ENCODE data around the gene ZNF597. TPM values are rescaled to one million over a fixed set of nuclear protein-coding genes. Genes with fewer than 3 reads are reported as not detected.

Gene ZNF597
- total RNA-seq, 4 donors from 2014 or later: 1.3 to 5.2 (median 2.7) TPM

DNA sequence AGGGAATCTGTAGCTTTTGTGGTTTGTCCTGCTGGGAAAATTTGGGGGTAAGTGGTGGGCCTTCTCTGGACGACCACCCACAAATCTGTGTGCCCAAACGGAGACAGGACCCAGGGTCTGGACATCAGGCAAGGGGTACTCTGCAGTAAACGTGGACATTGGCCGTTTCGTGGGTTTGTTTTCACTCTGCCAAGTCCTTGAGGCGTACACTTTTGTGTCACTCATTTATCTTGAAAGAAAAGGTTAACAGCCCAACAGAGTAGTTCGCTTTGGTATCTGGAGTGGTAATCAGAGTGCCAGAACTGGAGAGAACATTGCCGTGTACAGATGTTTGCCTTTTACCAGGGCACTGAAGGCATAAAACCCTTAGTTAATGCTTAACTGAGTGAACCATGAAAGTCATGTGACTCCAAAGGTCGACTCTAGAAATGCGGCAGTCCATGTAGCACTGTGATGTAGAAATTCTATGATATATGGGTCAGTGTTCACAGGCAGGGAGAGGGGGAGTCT lies 15.6 kb upstream of the ZNF597 start:
- no peak for DNase-seq
- intact Hi-C loops (cut with DNase I; ENCODE audit: low total_unique reads): no loop called here
- Histone ChIP-seq H3K4me1 (peaks cover 0 to 13% of the 10 kb centered on the region in 2 donors), H3K4me3 (peak overlapping the region; percentile 56 to 92), H3K27me3 (no peaks in the 10 kb centered on the region), H3K9me3 (no peaks in the 10 kb centered on the region), H3K27ac (peak overlapping the region; percentile 94 to 98), H3K36me3 (no peaks in the 10 kb centered on the region)
- no peak for TF ChIP-seq POLR2A (IDR thresholded peaks at IDR 0.05)
- TF ChIP-seq, protein P1, sequence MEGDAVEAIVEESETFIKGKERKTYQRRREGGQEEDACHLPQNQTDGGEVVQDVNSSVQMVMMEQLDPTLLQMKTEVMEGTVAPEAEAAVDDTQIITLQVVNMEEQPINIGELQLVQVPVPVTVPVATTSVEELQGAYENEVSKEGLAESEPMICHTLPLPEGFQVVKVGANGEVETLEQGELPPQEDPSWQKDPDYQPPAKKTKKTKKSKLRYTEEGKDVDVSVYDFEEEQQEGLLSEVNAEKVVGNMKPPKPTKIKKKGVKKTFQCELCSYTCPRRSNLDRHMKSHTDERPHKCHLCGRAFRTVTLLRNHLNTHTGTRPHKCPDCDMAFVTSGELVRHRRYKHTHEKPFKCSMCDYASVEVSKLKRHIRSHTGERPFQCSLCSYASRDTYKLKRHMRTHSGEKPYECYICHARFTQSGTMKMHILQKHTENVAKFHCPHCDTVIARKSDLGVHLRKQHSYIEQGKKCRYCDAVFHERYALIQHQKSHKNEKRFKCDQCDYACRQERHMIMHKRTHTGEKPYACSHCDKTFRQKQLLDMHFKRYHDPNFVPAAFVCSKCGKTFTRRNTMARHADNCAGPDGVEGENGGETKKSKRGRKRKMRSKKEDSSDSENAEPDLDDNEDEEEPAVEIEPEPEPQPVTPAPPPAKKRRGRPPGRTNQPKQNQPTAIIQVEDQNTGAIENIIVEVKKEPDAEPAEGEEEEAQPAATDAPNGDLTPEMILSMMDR (IDR thresholded peaks at IDR 0.05): no peak

DNA sequence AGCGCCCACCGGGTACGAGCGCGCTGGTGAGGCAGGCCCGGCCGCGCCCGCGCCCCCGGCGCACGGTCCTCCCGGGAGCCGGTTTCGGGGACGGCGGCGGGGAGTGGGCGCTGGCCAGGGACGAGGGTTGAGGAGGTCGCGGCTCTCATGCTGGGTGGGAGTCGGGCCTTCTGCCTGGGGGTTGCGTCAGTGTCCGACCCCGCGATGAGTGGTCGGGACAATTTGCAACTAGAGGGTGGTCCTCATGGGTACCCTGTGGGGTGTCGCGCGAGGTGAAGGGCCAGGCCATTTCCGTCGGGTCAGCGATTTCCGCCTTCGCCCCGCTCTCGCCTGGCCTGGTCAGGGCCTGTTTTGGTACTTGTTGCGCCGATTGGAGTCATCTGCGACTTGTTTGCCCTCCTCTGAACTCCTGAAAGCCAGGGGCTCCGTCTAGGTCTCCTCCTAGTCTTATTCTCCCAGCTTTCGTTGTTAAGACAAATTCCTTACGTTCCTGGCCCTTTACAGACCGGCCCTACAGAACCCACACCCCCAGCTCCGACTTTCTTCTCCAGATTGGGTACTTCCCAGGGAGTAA lies 15.1 kb upstream of the ZNF597 start:
- Histone ChIP-seq H3K36me3 (no peaks in the 10 kb centered on the region), H3K4me1 (peaks cover 0 to 13% of the 10 kb centered on the region in 2 donors), H3K9me3 (no peaks in the 10 kb centered on the region), H3K27ac (peak overlapping the region; percentile 94 to 98), H3K27me3 (no peaks in the 10 kb centered on the region), H3K4me3 (peak overlapping the region; percentile 56 to 92)
- no peak for DNase-seq
- intact Hi-C loops (cut with DNase I; ENCODE audit: low total_unique reads): no loop called here
- TF ChIP-seq POLR2A (IDR thresholded peaks at IDR 0.05): no peak
- TF ChIP-seq, protein P1 (IDR thresholded peaks at IDR 0.05): no peak

DNA sequence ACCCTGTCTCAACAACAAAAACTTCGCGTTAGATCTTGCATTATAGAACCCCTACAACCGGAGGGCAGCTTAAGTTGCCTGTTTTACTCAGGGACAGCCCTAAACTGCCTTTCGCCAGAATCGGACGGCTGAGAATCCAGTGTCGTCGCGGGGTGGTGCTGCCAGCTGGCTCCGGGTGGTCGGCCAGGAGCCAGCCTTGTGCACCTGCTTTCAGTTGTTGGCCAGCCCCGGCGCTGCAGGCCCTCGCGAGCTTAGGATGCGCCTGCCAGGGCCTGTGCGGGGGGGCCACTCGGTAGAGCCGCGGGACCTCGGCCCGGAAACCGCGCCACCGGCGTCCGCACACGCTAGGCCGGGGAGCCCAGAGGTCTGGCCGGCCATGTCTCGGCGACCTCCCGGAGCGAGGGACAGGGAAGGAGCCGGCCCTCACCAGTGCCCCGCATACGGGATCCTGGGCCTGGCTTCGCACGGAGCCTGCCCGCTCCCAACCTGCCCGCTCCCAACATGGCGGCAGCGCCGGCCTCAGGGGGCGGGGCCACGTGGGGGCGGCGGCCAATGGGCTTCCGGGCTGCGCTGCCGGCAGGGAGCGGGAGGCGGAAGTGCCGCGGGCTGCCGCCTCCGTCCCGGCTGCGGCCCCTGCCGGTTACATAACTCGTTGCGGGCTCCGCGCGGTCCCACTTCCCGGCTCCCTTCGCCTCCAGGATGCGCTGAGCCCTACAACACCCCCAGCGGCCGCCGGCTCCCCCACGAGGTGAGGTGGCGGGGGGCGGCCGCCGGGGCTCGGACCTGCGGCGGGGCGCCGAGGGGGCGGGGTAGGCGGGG lies 14.3 kb upstream of the ZNF597 start:
- intact Hi-C loops (cut with DNase I; ENCODE audit: low total_unique reads): no loop called here
- TF ChIP-seq POLR2A (IDR thresholded peaks at IDR 0.05): peak; percentile 32 to 62
- TF ChIP-seq, protein P1 (IDR thresholded peaks at IDR 0.05): peak in 3 of 4 experiments; percentile 56 to 66 (median 63)
- H3K27ac ChIP-seq: peak overlapping the region; percentile 94 to 98
- no peaks in the 10 kb centered on the region for H3K27me3 ChIP-seq
- H3K4me3 ChIP-seq: peak overlapping the region; percentile 56 to 92
- H3K4me1 ChIP-seq: peaks cover 0 to 13% of the 10 kb centered on the region in 2 donors
- H3K9me3 ChIP-seq: no peaks in the 10 kb centered on the region
- H3K36me3 ChIP-seq: no peaks in the 10 kb centered on the region
- DNase-seq: peak; percentile 78 to 89

DNA sequence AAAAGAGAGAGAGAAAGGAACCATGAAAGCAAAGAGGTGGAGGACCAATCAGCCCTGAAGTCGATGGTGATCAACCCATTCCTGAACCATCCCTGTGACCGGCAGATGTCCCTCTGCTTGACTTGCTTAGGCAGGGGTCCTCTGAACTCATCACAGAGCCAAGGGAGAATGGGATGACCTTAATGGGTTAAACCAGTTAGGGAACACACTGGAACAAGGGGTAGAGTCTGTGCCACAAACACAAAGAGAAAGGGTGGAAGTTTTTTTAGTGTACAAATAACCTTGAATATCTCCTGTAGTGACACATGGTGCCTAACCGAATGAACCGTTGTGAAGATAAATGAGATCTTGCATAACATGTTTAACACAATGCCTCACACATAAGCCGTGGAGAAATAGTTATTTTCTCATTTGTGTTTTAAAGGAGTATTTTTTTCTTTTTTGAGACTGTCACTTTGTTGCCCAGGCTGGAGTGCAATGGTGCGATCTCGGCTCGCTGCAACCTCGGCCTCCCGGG lies 11.4 kb upstream of the ZNF597 start:
- no peak for TF ChIP-seq POLR2A (IDR thresholded peaks at IDR 0.05)
- TF ChIP-seq, protein P1 (IDR thresholded peaks at IDR 0.05): no peak
- Histone ChIP-seq H3K27me3 (no peaks in the 10 kb centered on the region), H3K4me1 (peaks cover 0 to 9% of the 10 kb centered on the region in 2 donors), H3K36me3 (no peaks in the 10 kb centered on the region), H3K4me3 (no peak overlapping the region), H3K27ac (no peak overlapping the region), H3K9me3 (no peaks in the 10 kb centered on the region)
- no peak for DNase-seq
- intact Hi-C loops (cut with DNase I; ENCODE audit: low total_unique reads): no loop called here

DNA sequence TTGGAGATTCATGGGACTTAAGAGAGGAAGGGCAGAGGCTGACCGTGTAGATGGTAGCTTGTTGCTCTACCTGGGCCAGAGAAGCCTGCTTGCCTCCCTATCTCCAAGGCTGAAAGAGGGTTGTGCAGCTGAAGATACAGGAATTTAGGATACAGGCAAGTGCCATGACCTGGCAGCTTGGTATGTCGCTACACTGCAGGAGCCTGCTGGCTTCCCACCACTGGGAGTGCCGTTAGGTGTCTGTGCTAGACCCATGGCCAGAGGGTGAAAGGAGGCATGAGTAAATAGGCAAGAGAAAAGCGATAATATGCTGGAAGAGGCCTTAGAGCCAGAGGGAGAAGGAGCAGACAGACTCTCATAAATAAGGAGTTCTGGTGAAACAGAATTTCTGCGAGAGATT lies 10.8 kb upstream of the ZNF597 start:
- no peak for TF ChIP-seq POLR2A (IDR thresholded peaks at IDR 0.05)
- TF ChIP-seq, protein P1 (IDR thresholded peaks at IDR 0.05): no peak
- intact Hi-C loops (cut with DNase I; ENCODE audit: low total_unique reads): no loop called here
- Histone ChIP-seq H3K4me1 (peaks cover 0 to 3% of the 10 kb centered on the region in 2 donors), H3K27me3 (no peaks in the 10 kb centered on the region), H3K4me3 (no peak overlapping the region), H3K9me3 (no peaks in the 10 kb centered on the region), H3K36me3 (no peaks in the 10 kb centered on the region), H3K27ac (no peak overlapping the region)
- no peak for DNase-seq
